Karpas-422 (cell line): ENCODE data around the gene TLE5. TPM values are rescaled to one million over a fixed set of nuclear protein-coding genes. Genes with fewer than 3 reads are reported as not detected.
"Not testable (repeated sequence)": the region's sequence is repeated elsewhere in the genome, so short reads cannot be mapped to it uniquely, and the experiment has no call there.

Experiments used
- DNase-seq: peaks from one replicate; pipeline ENCODE4 v3.0.0-alpha.2; 2015
- H2AFZ ChIP-seq: fragments of 200-600 bp; sonication (generic); 2 replicates; pipeline ENCODE4 v1.6.1; 2014; ENCODE audit warnings: antibody characterized with exemption, low read length, mixed read lengths
- H3K27ac ChIP-seq: fragments of 200-600 bp; sonication (generic); 2 replicates; pipeline ENCODE4 v1.5.1; 2014; ENCODE audit warnings: mild to moderate bottlenecking, low read length, moderate library complexity
- H3K27me3 ChIP-seq: fragments of 200-600 bp; sonication (generic); 2 replicates; pipeline ENCODE4 v1.6.1; 2014; ENCODE audit warnings: low read length, mixed read lengths
- H3K36me3 ChIP-seq: fragments of 200-600 bp; sonication (generic); 2 replicates; pipeline ENCODE4 v1.6.1; 2014; ENCODE audit warnings: low read length, mixed read lengths; ENCODE audit not compliant: insufficient read depth
- H3K4me1 ChIP-seq: fragments of 200-600 bp; sonication (generic); 2 replicates; pipeline ENCODE4 v1.6.1; 2014; ENCODE audit warnings: mild to moderate bottlenecking, low read length, mixed read lengths
- H3K4me2 ChIP-seq: fragments of 200-600 bp; sonication (generic); 2 replicates; pipeline ENCODE4 v1.6.1; 2014; ENCODE audit warnings: low read length, low read depth, mild to moderate bottlenecking; ENCODE audit not compliant: poor library complexity, severe bottlenecking
- H3K4me3 ChIP-seq: fragments of 200-600 bp; sonication (generic); 2 replicates; pipeline ENCODE4 v1.5.1; 2014; ENCODE audit warnings: mild to moderate bottlenecking, antibody characterized with exemption, low read length, mixed read lengths
- H3K79me2 ChIP-seq: fragments of 200-600 bp; sonication (generic); 2 replicates; pipeline ENCODE4 v1.6.1; 2014; ENCODE audit warnings: mild to moderate bottlenecking, low read length, mixed read lengths
- H3K9ac ChIP-seq: fragments of 200-600 bp; sonication (generic); 2 replicates; pipeline ENCODE4 v1.6.0; 2014; ENCODE audit warnings: low read length
- H3K9me2 ChIP-seq: fragments of 200-600 bp; sonication (generic), shearing (Covaris generic); replicated peaks from 2 replicates; pipeline ENCODE4 v1.6.0; 2014; ENCODE audit warnings: mild to moderate bottlenecking, low read length, moderate library complexity; ENCODE audit not compliant: insufficient read depth
- H3K9me3 ChIP-seq: fragments of 300-700, 200-600 bp; sonication (generic); 2 replicates; pipeline ENCODE4 v1.6.1; 2014; ENCODE audit warnings: low read length, mixed read lengths
- H4K20me1 ChIP-seq: fragments of 200-600 bp; sonication (generic); 2 replicates; pipeline ENCODE4 v1.6.1; 2014; ENCODE audit warnings: mild to moderate bottlenecking, antibody characterized with exemption, low read length, low read depth; ENCODE audit not compliant: insufficient read depth
- total RNA-seq: library from RNA; depleted of rRNA; stranded (reverse); fragments of >200 nt; shearing (Covaris generic); gene quantifications from 2 replicates; pipeline ENCODE4 v1.2.3, GENCODE V29; 2014; ENCODE audit warnings: low replicate concordance

Gene TLE5
- total RNA-seq, 1 experiment from 2014 or later = 146 TPM

- H3K4me2 ChIP-seq, H3K27me3 ChIP-seq, H3K9ac ChIP-seq, H3K4me3 ChIP-seq, H3K36me3 ChIP-seq, H3K79me2 ChIP-seq, H3K9me2 ChIP-seq, H4K20me1 ChIP-seq, H3K27ac ChIP-seq, H2AFZ ChIP-seq, H3K9me3 ChIP-seq, DNase-seq: not testable (repeated sequence)
- H3K4me1 ChIP-seq = peaks cover 15% of the 10 kb centered on the region
Observed at GRCh38 chr19:3036977-3037544, 25.2 kb downstream of the TLE5 start.

- H3K9me3 ChIP-seq = no peaks in the 10 kb centered on the region
- H3K27ac ChIP-seq = no peak overlapping the region
- no peaks in the 10 kb centered on the region for H3K36me3 ChIP-seq
- H3K9ac ChIP-seq = peak overlapping the region; percentile 58
- no peaks in the 10 kb centered on the region for H3K27me3 ChIP-seq
- H3K79me2 ChIP-seq = no peaks in the 10 kb centered on the region
- peak overlapping the region; percentile 88 for H2AFZ ChIP-seq
- peak overlapping the region; percentile 62 for H3K4me3 ChIP-seq
- DNase-seq = peak; percentile 89
- H3K9me2 ChIP-seq = no peaks in the 10 kb centered on the region
- H3K4me1 ChIP-seq = peaks cover 15% of the 10 kb centered on the region
- no peaks in the 10 kb centered on the region for H4K20me1 ChIP-seq
- peak overlapping the region; percentile 69 for H3K4me2 ChIP-seq
Observed at GRCh38 chr19:3036119-3036976, 25.9 kb downstream of the TLE5 start.

DNA sequence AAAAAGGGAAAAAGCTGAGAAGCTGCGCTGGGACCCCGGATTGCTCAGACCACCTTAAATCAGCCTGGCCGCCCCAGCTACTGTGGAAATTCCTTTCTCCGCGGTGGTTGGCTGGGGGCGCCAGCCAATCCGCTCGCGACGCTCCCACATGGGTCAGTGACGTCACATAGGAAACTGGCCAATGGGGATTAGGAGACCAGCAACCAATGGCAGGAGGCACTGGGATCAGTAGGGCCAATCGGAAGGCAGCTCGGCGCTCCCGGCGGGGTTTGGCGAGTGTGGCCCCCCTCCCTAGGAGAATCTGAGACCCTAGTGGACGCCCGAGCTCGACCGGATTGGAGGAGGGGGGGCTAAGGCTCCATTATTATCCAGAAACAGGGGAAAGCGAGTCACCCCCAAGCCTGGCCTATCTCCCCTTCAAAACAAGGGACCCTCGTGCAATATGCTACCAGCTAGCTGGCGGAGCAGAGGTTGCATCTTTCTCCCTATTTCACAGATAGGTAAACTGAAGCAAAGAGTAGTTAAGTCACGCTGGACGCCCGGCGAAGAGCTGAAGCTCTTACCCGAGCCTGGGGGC is 26.7 kb downstream of the TLE5 start:
- Histone ChIP-seq H3K9me3 (no peaks in the 10 kb centered on the region), H2AFZ (peak overlapping the region; percentile 64), H3K36me3 (no peaks in the 10 kb centered on the region), H3K27me3 (no peaks in the 10 kb centered on the region), H3K79me2 (no peaks in the 10 kb centered on the region), H3K4me3 (peak overlapping the region; percentile 62), H3K27ac (no peak overlapping the region), H4K20me1 (no peaks in the 10 kb centered on the region), H3K4me2 (peak overlapping the region; percentile 71), H3K9ac (peak overlapping the region; percentile 60), H3K9me2 (no peaks in the 10 kb centered on the region), H3K4me1 (peaks cover 15% of the 10 kb centered on the region)
- DNase-seq = peak; percentile 98

DNA sequence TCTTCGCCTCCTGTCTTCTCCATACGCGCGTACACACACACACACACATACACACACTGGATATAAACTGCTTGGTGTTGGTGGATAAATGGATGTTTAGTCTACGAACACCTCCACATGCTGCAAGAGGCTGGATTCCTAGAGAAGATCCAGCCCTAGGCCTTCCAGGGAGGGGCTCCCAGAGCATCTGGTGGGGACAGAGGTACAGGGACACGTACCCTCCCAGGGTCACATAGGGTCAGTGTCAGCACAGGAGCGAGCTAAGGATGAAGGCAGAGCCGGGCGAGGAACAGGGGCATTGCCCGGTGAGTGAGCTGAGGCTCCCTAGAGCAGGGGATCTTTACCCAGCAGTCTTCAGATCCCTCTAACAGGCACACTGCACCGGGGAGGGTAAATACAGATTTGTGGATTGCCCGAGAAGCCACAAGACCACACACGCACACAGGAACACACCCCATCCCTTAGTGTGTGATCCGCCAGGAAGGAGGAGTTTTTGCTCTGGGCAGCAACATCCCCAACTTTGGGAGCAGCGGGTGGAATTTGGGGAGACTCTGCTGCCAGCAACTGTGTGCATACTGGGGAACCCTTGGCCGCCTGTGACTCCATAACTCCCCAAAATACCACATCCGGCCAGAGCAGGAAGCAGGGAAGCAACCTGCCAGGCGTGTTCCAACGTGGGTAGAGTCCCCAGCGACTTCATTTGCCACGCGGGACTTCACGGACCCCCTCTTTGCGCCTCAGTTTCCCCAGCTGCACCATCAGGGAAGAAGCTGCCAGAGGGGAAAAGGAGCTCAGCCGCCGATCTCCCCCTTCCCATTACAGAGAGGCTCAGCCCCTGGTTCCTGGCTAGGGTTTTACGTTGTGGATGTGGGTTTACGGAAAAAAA is 27.4 kb downstream of the TLE5 start:
- Histone ChIP-seq H3K4me1 (peaks cover 15% of the 10 kb centered on the region), H3K27me3 (no peaks in the 10 kb centered on the region), H3K9me3 (no peaks in the 10 kb centered on the region), H3K9me2 (no peaks in the 10 kb centered on the region), H3K36me3 (no peaks in the 10 kb centered on the region), H2AFZ (0 out of 2 replicates have a peak overlapping the region, but pooled peaks have one; percentile 47), H3K9ac (peak overlapping the region; percentile 60), H3K4me2 (peak overlapping the region; percentile 71), H3K27ac (no peak overlapping the region), H3K4me3 (peak overlapping the region; percentile 55; the same call in 1 of the 2 replicates), H4K20me1 (no peaks in the 10 kb centered on the region), H3K79me2 (no peaks in the 10 kb centered on the region)
- DNase-seq = peak; percentile 50

DNA sequence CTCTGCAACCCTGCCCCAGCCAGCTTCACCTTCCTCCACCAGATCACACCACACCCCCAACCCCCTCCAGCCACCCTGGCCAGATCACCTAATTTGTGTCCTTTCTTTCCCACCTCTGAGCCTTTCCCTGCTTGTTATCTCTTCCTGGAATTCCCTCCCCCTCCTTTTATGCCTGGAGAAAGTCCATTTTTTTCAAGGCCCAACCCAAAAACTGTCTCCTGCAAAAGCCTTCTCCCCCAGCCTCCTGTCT is 28.0 kb downstream of the TLE5 start:
- no peaks in the 10 kb centered on the region for H3K9me3 ChIP-seq
- H3K9ac ChIP-seq = no peak overlapping the region
- no peak for DNase-seq
- no peak overlapping the region for H3K4me3 ChIP-seq
- no peaks in the 10 kb centered on the region for H3K79me2 ChIP-seq
- no peak overlapping the region for H2AFZ ChIP-seq
- H3K4me2 ChIP-seq = no peak overlapping the region
- H3K27ac ChIP-seq = no peak overlapping the region
- peaks cover 15% of the 10 kb centered on the region for H3K4me1 ChIP-seq
- H4K20me1 ChIP-seq = no peaks in the 10 kb centered on the region
- H3K27me3 ChIP-seq = no peaks in the 10 kb centered on the region
- no peaks in the 10 kb centered on the region for H3K9me2 ChIP-seq
- H3K36me3 ChIP-seq = no peaks in the 10 kb centered on the region

- Histone ChIP-seq H3K79me2 (no peaks in the 10 kb centered on the region), H3K27me3 (no peaks in the 10 kb centered on the region), H3K9ac (no peak overlapping the region), H3K9me2 (no peaks in the 10 kb centered on the region), H3K4me2 (no peak overlapping the region), H2AFZ (no peak overlapping the region), H3K4me3 (no peak overlapping the region), H4K20me1 (no peaks in the 10 kb centered on the region), H3K36me3 (no peaks in the 10 kb centered on the region), H3K27ac (no peak overlapping the region), H3K4me1 (peaks cover 15% of the 10 kb centered on the region), H3K9me3 (no peaks in the 10 kb centered on the region)
- no peak for DNase-seq
Observed at GRCh38 chr19:3033595-3034405, 28.5 kb downstream of the TLE5 start.

DNA sequence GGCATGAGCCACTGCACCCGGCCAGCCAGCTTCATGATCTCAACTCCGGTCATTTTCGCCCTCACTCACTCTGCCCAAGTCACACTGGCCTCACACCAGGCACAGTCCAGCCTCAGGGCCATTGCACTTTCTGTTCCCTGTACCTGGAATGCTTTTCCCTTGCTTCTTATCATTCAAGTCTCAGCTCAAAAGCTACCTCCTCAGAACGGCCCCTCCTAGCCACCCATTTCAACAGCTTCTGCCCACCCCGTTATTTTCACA is 30.8 kb downstream of the TLE5 start:
- Histone ChIP-seq H3K4me1 (peaks cover 15% of the 10 kb centered on the region), H3K27ac (no peak overlapping the region), H3K4me3 (no peak overlapping the region), H4K20me1 (no peaks in the 10 kb centered on the region), H3K4me2 (no peak overlapping the region), H3K9me3 (no peaks in the 10 kb centered on the region), H3K27me3 (0 out of 2 replicates have a peak, but pooled peaks cover 2% of the 10 kb centered on the region), H3K9me2 (no peaks in the 10 kb centered on the region), H3K36me3 (no peaks in the 10 kb centered on the region), H2AFZ (no peak overlapping the region), H3K9ac (no peak overlapping the region), H3K79me2 (no peaks in the 10 kb centered on the region)
- DNase-seq = no peak
